Uterus (tissue), 2 donors: ENCODE data around the gene MSX2.

Source experiments
- CTCF ChIP-seq, 4 experiments: fragments of 200-600 bp in 2 of 4; fragments of 450-650 bp in 2 of 4; sonication (generic) in 2 of 4; IDR thresholded peaks; one replicate each; pipeline ENCODE4 v1.5.1; 2016 to 2019; ENCODE audit warnings: antibody characterized with exemption in 4 of 4, mild to moderate bottlenecking in 2 of 4, moderate library complexity in 1 of 4
- POLR2A ChIP-seq, 2 donors: fragments of 450-650 bp; IDR thresholded peaks; one replicate each; pipeline ENCODE4 v1.6.1; 2016; ENCODE audit warnings: antibody characterized with exemption in 2 of 2, mild to moderate bottlenecking in 1 of 2, moderate library complexity in 1 of 2

- TF ChIP-seq CTCF (IDR thresholded peaks at IDR 0.05), result no peak
- no peak for TF ChIP-seq POLR2A (IDR thresholded peaks at IDR 0.05)
Observed at GRCh38 chr5:174767670-174768069, 43.3 kb downstream of the MSX2 start.
